Endometrium (tissue), 2 donors: ENCODE measurements around the gene GRAP2.
"Not testable (repeated sequence)": the region's sequence is repeated elsewhere in the genome, so short reads cannot be mapped to it uniquely, and the experiment has no call there.

ENCODE experiments used
- FAIRE-seq: peaks from 2 replicates; lab custom pipeline; 2012; peaks lifted over from hg19 to GRCh38; lab: Jason Lieb, UNC
- donor health status: control.
- donor health status: control.

The GRAP2 gene

GRCh38 chr22:39897841-39898240, 3.0 kb upstream of the GRAP2 start:
- FAIRE-seq, result no peak

GRCh38 chr22:39898997-39899396, 1.9 kb upstream of the GRAP2 start:
- no peak for FAIRE-seq

GRCh38 chr22:39901565-39902146, 772 bp downstream of the GRAP2 start:
- no peak for FAIRE-seq

- not testable (repeated sequence) for FAIRE-seq
Observed at GRCh38 chr22:39904024-39904423, 3.1 kb downstream of the GRAP2 start.

GRCh38 chr22:39904862-39905261, 4.0 kb downstream of the GRAP2 start:
- FAIRE-seq, result no peak

- FAIRE-seq, result no peak
Observed at GRCh38 chr22:39905687-39906086, 4.8 kb downstream of the GRAP2 start.

GRCh38 chr22:39906207-39906606, 5.3 kb downstream of the GRAP2 start:
- no peak for FAIRE-seq

GRCh38 chr22:39907047-39907446, 6.2 kb downstream of the GRAP2 start:
- no peak for FAIRE-seq

- no peak for FAIRE-seq
Observed at GRCh38 chr22:39907605-39908097, 6.8 kb downstream of the GRAP2 start.

- no peak for FAIRE-seq
Observed at GRCh38 chr22:39908136-39908535, 7.3 kb downstream of the GRAP2 start.

GRCh38 chr22:39908737-39909136, 7.9 kb downstream of the GRAP2 start:
- no peak for FAIRE-seq

GRCh38 chr22:39910876-39911613, 10.2 kb downstream of the GRAP2 start:
- FAIRE-seq, result no peak

- no peak for FAIRE-seq
Observed at GRCh38 chr22:39913321-39913720, 12.4 kb downstream of the GRAP2 start.

- no peak for FAIRE-seq
Observed at GRCh38 chr22:39913886-39914285, 13.0 kb downstream of the GRAP2 start.

GRCh38 chr22:39914584-39914983, 13.7 kb downstream of the GRAP2 start:
- no peak for FAIRE-seq

GRCh38 chr22:39915295-39915726, 14.4 kb downstream of the GRAP2 start:
- FAIRE-seq, result no peak

- no peak for FAIRE-seq
Observed at GRCh38 chr22:39916496-39916895, 15.6 kb downstream of the GRAP2 start.

- FAIRE-seq, result no peak
Observed at GRCh38 chr22:39917197-39917643, 16.3 kb downstream of the GRAP2 start.

- FAIRE-seq, result no peak
Observed at GRCh38 chr22:39917776-39918495, 17.1 kb downstream of the GRAP2 start.

GRCh38 chr22:39920134-39920743, 19.4 kb downstream of the GRAP2 start:
- FAIRE-seq, result no peak

- FAIRE-seq, result no peak
Observed at GRCh38 chr22:39923696-39924095, 22.8 kb downstream of the GRAP2 start.

GRCh38 chr22:39924286-39924685, 23.4 kb downstream of the GRAP2 start:
- FAIRE-seq, result no peak

GRCh38 chr22:39925273-39925672, 24.4 kb downstream of the GRAP2 start:
- FAIRE-seq, result no peak
